Endothelial cell (in vitro differentiated cells): ENCODE results near the gene OR10A3. TPM values are rescaled to one million over a fixed set of nuclear protein-coding genes. Genes with fewer than 3 reads are reported as not detected.

ENCODE experiments used
- DNase-seq: peaks from one replicate; pipeline ENCODE4 v3.0.0; 2021; ENCODE audit warnings: low spot score
- H3K27ac Mint-ChIP-seq: one replicate; pipeline ENCODE4 v1.8.0; 2021; ENCODE audit warnings: mixed read lengths, inconsistent platforms; ENCODE audit not compliant: unreplicated experiment
- H3K27me3 Mint-ChIP-seq: one replicate; pipeline ENCODE4 v1.8.0; 2021; ENCODE audit warnings: mild to moderate bottlenecking, moderate library complexity, mixed read lengths, inconsistent platforms; ENCODE audit not compliant: unreplicated experiment
- H3K36me3 Mint-ChIP-seq: one replicate; pipeline ENCODE4 v1.8.0; 2021; ENCODE audit warnings: mild to moderate bottlenecking, low read depth, mixed read lengths, inconsistent platforms; ENCODE audit not compliant: unreplicated experiment
- H3K4me1 Mint-ChIP-seq: one replicate; pipeline ENCODE4 v1.8.0; 2021; ENCODE audit warnings: mild to moderate bottlenecking, mixed read lengths, inconsistent platforms; ENCODE audit not compliant: unreplicated experiment
- H3K4me3 Mint-ChIP-seq: one replicate; pipeline ENCODE4 v1.8.0; 2021; ENCODE audit warnings: mild to moderate bottlenecking, mixed read lengths, inconsistent platforms; ENCODE audit not compliant: unreplicated experiment
- H3K9me3 Mint-ChIP-seq: one replicate; pipeline ENCODE4 v1.8.0; 2021; ENCODE audit warnings: mixed read lengths, inconsistent platforms; ENCODE audit not compliant: unreplicated experiment
- total RNA-seq: library from RNA; stranded (reverse); fragmentation: NEBNext Ultra II Directional; extraction: Animal tissue kit (Norgen Biotek cat#: 25700); gene quantifications from one replicate; pipeline ENCODE4 v1.2.1, GENCODE V29; 2021; ENCODE audit not compliant: unreplicated experiment
- TF ChIP-seq, protein P1 (sequence below): fragments of 200-600 bp; sonication (generic); IDR thresholded peaks from one replicate; pipeline ENCODE4 v1.5.0; 2021; ENCODE audit warnings: antibody characterized with exemption; ENCODE audit not compliant: unreplicated experiment

Gene OR10A3
- total RNA-seq, 1 donor from 2014 or later, result not detected

DNA sequence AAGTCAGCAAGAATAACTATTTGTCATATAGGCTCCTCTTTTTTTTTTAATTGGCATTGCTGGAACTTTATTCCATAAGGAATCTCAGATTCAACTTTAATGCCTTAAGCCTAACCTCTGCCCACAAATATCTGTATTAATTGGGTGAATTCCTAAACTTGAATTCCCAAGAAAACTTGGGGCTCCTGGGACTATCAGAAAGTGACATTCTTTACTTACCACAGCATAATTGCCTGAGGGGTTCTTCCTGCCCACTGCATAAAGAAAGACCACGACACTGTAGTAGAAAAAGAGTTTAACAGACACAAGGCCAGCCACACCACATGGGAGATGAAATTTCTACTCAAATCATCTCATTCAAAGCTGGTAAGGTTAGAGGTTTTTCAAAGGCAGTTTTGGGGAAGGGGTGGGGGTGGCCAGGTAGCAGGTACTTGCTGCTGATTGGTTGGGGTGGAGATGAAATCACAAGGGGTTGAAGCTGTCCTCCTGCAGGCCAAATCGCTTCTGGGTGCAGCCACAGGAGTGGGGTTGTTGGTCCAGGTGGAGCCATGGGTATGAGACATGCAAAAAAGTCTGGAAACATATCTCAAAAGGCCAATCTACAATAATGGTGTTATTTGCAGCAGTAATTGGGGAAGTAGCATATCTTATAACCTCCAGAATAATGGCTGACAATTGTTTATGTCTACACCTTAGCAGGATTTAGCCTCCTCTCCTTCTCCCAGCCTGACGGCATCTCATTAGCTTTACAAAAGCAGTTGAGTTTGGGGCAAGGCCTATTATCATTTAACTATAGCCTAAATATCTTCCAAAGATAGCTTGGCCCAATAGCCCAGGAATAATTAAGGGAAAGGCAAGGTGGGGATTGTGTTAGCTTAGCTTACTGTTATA lies 28.5 kb upstream of the OR10A3 start:
- TF ChIP-seq, protein P1, sequence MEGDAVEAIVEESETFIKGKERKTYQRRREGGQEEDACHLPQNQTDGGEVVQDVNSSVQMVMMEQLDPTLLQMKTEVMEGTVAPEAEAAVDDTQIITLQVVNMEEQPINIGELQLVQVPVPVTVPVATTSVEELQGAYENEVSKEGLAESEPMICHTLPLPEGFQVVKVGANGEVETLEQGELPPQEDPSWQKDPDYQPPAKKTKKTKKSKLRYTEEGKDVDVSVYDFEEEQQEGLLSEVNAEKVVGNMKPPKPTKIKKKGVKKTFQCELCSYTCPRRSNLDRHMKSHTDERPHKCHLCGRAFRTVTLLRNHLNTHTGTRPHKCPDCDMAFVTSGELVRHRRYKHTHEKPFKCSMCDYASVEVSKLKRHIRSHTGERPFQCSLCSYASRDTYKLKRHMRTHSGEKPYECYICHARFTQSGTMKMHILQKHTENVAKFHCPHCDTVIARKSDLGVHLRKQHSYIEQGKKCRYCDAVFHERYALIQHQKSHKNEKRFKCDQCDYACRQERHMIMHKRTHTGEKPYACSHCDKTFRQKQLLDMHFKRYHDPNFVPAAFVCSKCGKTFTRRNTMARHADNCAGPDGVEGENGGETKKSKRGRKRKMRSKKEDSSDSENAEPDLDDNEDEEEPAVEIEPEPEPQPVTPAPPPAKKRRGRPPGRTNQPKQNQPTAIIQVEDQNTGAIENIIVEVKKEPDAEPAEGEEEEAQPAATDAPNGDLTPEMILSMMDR, result no peak
- no peak overlapping the region for H3K4me3 Mint-ChIP-seq
- H3K9me3 Mint-ChIP-seq, result no peaks in the 10 kb centered on the region
- DNase-seq, result no peak
- peaks cover 2% of the 10 kb centered on the region for H3K27me3 Mint-ChIP-seq
- H3K36me3 Mint-ChIP-seq, result no peaks in the 10 kb centered on the region
- H3K4me1 Mint-ChIP-seq, result no peaks in the 10 kb centered on the region
- H3K27ac Mint-ChIP-seq, result no peak overlapping the region

DNA sequence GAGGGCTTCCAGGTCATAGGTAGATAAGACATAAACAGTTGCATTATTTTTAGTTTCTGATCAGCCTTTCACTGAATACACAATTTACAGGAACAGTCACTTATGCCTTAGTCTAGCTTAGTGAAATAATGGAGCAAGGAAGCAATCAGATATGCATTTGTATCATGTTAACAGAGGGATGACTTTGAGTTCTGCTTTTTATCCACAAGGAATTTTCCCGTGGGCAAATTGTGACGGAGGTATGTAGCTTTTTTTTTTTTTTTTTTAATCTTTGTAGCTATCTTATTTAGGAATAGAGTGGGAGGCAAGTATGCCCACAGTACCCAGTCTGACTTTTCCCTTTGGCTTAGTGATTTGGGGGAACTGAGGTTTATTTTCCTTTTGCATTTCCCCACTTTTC lies 27.2 kb upstream of the OR10A3 start:
- TF ChIP-seq, protein P1, result no peak
- Mint-ChIP-seq H3K27me3 (peaks cover 2% of the 10 kb centered on the region), H3K4me1 (peaks cover 3% of the 10 kb centered on the region), H3K4me3 (no peak overlapping the region), H3K27ac (no peak overlapping the region), H3K36me3 (no peaks in the 10 kb centered on the region), H3K9me3 (no peaks in the 10 kb centered on the region)
- DNase-seq, result no peak

DNA sequence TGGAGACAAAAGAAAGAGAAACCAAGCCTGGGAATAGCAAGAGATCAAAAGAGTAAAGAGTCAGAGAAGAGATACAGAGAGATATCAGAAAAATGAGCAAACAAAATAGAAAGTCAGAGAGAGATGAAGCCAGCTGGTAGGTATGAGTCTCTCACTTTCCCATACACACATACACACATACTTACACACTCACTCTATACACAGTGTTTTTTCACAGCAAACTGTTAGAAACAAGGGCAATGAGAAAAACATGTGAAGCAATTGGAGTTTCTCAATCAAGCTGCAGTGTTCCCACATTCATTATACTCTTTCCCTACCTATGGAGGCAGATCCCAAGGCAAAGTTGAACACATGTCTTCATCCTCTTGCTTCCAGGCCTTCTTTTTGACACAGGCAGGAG lies 26.3 kb upstream of the OR10A3 start:
- no peak overlapping the region for H3K27ac Mint-ChIP-seq
- TF ChIP-seq, protein P1, result no peak

DNA sequence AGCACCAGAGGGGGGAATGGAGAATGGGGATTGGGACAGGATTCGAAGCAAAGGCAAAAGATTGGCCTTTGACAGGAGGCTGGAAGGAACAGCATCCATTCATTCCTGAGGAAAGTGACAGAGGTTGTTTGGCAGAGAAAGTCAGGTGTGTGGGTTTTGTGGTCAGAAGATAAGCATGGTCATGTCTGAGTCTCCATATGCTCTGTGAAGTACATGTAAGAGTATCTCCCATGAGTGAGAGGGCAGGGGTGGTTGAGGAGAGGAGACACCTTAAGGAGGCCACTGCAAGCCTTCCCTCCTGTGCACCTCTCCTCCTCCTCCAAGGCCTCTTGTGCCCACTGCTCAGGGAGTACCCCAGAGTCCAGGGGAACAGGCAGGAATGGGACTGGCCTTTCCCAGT lies 25.6 kb upstream of the OR10A3 start:
- Mint-ChIP-seq H3K9me3 (no peaks in the 10 kb centered on the region), H3K4me1 (peaks cover 3% of the 10 kb centered on the region), H3K4me3 (no peak overlapping the region), H3K27me3 (peaks cover 2% of the 10 kb centered on the region), H3K27ac (no peak overlapping the region), H3K36me3 (no peaks in the 10 kb centered on the region)
- TF ChIP-seq, protein P1, result no peak
- no peak for DNase-seq

More for the DNA sequence above, 26.3 kb upstream of the OR10A3 start:
- Mint-ChIP-seq H3K36me3 (no peaks in the 10 kb centered on the region), H3K4me1 (peaks cover 3% of the 10 kb centered on the region), H3K4me3 (no peak overlapping the region), H3K27me3 (peaks cover 2% of the 10 kb centered on the region), H3K9me3 (no peaks in the 10 kb centered on the region)
- DNase-seq, result no peak

DNA sequence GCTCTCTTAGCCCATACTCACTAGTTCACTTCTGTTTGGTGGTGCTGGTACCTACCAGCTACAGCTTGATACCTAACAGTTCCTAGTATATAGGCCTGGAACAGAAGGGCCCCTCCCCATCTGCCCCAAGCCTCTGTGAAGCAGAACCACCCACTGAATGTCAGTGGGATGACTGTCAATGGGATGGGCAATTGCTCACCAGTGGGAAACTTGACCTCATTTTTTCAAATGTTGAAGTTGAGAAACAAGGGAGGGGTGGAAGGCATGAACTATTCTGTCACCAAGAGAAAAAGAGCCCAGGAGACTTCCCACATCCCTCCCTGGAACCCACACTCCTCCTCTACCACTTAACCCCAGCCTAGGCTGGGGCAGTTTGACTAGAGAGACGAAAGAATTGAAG lies 23.9 kb upstream of the OR10A3 start, which contains the start of gene NLRP10:
Gene NLRP10 (minus strand): TSS at position 62 of the 400 bp plus-strand sequence. CDS start 1,952 bp downstream, outside the sequence.
- Mint-ChIP-seq H3K27ac (no peak within 1 kb of the TSS), H3K27me3 (no peaks in the 10 kb centered on the region), H3K4me1 (peaks cover 3% of the 10 kb centered on the region), H3K9me3 (no peaks in the 10 kb centered on the region), H3K36me3 (no peaks in the 10 kb centered on the region), H3K4me3 (no peak within 1 kb of the TSS)
- no peak for DNase-seq
- TF ChIP-seq, protein P1, result no peak
